NT2/D1 (cell line): ENCODE results near the gene LAYN.

Experiments
- SUZ12 ChIP-seq: IDR thresholded peaks from 2 replicates; pipeline ENCODE4 v1.6.1; 2011; ENCODE audit not compliant: insufficient read length, insufficient read depth; ENCODE audit errors: extremely low read depth
- YY1 ChIP-seq: IDR thresholded peaks from 2 replicates; pipeline ENCODE4 v1.6.1; 2011; ENCODE audit not compliant: insufficient read length, insufficient read depth
- ZNF274 ChIP-seq: IDR thresholded peaks from 2 replicates; pipeline ENCODE4 v1.6.1; 2011; ENCODE audit warnings: mild to moderate bottlenecking, low read depth, low read length

DNA sequence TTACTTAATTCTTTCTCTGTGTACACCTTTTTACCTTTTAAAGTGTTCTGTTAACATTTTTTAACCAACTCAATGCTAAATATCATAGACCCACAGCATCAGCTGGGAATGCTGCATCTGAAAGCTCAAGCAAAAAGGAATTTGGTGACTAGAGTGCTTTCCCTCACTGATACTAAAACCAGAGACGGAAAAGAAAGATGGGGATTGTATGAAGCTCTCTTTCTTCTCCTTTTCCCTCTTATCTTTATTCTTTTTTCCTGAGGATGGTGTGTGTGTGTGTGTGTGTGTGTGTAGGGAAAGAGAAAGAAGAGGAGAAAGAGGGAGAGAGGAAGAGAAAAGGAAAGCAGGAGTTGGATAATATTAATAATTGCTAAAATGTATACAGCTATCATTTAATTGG is 57.6 kb downstream of the LAYN start:
- no peak for TF ChIP-seq SUZ12
- no peak for TF ChIP-seq YY1
- no peak for TF ChIP-seq ZNF274
